NT2/D1 (cell line): ENCODE data around the gene BLACAT1.

Experiments used
- SUZ12 ChIP-seq: IDR thresholded peaks from 2 replicates; pipeline ENCODE4 v1.6.1; 2011; ENCODE audit not compliant: insufficient read length, insufficient read depth; ENCODE audit errors: extremely low read depth
- YY1 ChIP-seq: IDR thresholded peaks from 2 replicates; pipeline ENCODE4 v1.6.1; 2011; ENCODE audit not compliant: insufficient read length, insufficient read depth

- TF ChIP-seq YY1 (no peak), SUZ12 (no peak)
Measured at GRCh38 chr1:205492774-205493173, 36.9 kb upstream of the BLACAT1 start.
